ENCODE data around the gene APH1B. TPM values are rescaled to one million over a fixed set of nuclear protein-coding genes. Genes with fewer than 3 reads are reported as not detected.

Gene APH1B
- total and polyA plus RNA-seq, 9 of the 15 experiments (the other 6 are each of a cell fraction or from before 2014, with no cell fraction given): 5.1 to 9.7 (median 7.0) TPM

GRCh38 chr15:63288342-63288741 is 10.9 kb downstream of the APH1B start:
- ATAC-seq (peak; percentile 39; the same call in 1 of the 3 replicates), FAIRE-seq (no peak), DNase-seq (ENCODE audit: extremely low read depth in 1 of 4, low spot score in 3 of 4) (peak in 1 of 4 experiments; percentile 20)
- no TSS peak for BruUV-seq (replicated peaks)
- Histone ChIP-seq H3K79me2 (ENCODE audit: control insufficient read depth, insufficient read depth, low read length) (no peaks in the 10 kb centered on the region), H2AFZ (ENCODE audit: low read depth, low read length) (peak overlapping the region; percentile 43; the same call in 1 of the 2 replicates), H4K20me1 (replicated peaks; ENCODE audit: control insufficient read depth, insufficient read depth, low read length) (no peaks in the 10 kb centered on the region), H3K4me1 (replicated peaks in 1 of 2; ENCODE audit: control insufficient read depth in 2 of 2, insufficient read depth in 2 of 2, low read length in 2 of 2) (peaks cover 4 to 16% of the 10 kb centered on the region in 2 experiments; a peak in 4 of 5 replicates), H3K4me2 (ENCODE audit: insufficient read depth, low read length) (no peak overlapping the region), H3K9me1 (ENCODE audit: control insufficient read depth, insufficient read depth, low read length) (no peaks in the 10 kb centered on the region), H3K4me3 (no peak overlapping the region), H3K9ac (ENCODE audit: insufficient read depth in 1 of 2, low read depth in 2 of 2, low read length in 2 of 2) (no peak overlapping the region), H3K27ac (ENCODE audit: extremely low read depth, low read depth, low read length) (no peak overlapping the region), H3K9me3 (replicated peaks; ENCODE audit: control insufficient read depth, insufficient read depth, low read depth, low read length) (no peaks in the 10 kb centered on the region), H3K27me3 (ENCODE audit: control insufficient read depth in 2 of 2, insufficient read depth in 2 of 2, low read length in 2 of 2) (no peaks in the 10 kb centered on the region), H3K36me3 (ENCODE audit: control insufficient read depth, insufficient read depth, low read length) (peaks cover 5% of the 10 kb centered on the region; the same call in 1 of the 3 replicates)
- TF ChIP-seq EHMT2 (IDR thresholded peaks at IDR 0.05) (0 out of 2 replicates have a peak, but pooled peaks have one; percentile 26), JUND (IDR thresholded peaks at IDR 0.05; ENCODE audit: borderline replicate concordance, low read depth, low read length) (no peak), JUND (tag; IDR thresholded peaks at IDR 0.05; ENCODE audit: borderline replicate concordance, low read depth, low read length) (peak; percentile 6; the same call in 1 of the 3 replicates), MEF2A (IDR thresholded peaks at IDR 0.05; ENCODE audit: control insufficient read depth, low read depth, low read length) (no peak)
- TF ChIP-seq, protein P1, sequence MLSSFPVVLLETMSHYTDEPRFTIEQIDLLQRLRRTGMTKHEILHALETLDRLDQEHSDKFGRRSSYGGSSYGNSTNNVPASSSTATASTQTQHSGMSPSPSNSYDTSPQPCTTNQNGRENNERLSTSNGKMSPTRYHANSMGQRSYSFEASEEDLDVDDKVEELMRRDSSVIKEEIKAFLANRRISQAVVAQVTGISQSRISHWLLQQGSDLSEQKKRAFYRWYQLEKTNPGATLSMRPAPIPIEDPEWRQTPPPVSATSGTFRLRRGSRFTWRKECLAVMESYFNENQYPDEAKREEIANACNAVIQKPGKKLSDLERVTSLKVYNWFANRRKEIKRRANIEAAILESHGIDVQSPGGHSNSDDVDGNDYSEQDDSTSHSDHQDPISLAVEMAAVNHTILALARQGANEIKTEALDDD (IDR thresholded peaks at IDR 0.05): peak; percentile 71; the same call in 1 of the 2 replicates
- 29% methylated on average over 1 of the region's 1 CpG for WGBS (ENCODE audit: insufficient coverage, low coverage, missing lambda C conversion rate)
- ChIA-PET CTCF (ENCODE audit: low intra/inter-chr PET ratio) (interaction anchor here (0.8 to 4.5 kb wide), 4 partner anchors 114 to 310 kb away, joined by 3 to 35 read pairs (median 4); no protein-coding TSS in a partner anchor), POLR2A (interaction anchor here (1.0 to 1.2 kb wide), 2 partner anchors 10 to 11 kb away, joined by 3 to 4 read pairs; partner anchors contain the start of gene APH1B)
- intact Hi-C loops (cut with micrococcal nuclease): loop anchor here (2.0 to 10.0 kb wide), 4 partner anchors 178 to 779 kb away; no protein-coding TSS in a partner anchor
- in situ Hi-C loops (cut with MboI): loop anchor here (25.0 kb wide), 1 partner anchor 774 kb away; no protein-coding TSS in a partner anchor
